ENCODE results near the gene SLC29A4.
"Not testable (repeated sequence)": the region's sequence is repeated elsewhere in the genome, so short reads cannot be mapped to it uniquely, and the experiment has no call there.

The SLC29A4 gene, protein sequence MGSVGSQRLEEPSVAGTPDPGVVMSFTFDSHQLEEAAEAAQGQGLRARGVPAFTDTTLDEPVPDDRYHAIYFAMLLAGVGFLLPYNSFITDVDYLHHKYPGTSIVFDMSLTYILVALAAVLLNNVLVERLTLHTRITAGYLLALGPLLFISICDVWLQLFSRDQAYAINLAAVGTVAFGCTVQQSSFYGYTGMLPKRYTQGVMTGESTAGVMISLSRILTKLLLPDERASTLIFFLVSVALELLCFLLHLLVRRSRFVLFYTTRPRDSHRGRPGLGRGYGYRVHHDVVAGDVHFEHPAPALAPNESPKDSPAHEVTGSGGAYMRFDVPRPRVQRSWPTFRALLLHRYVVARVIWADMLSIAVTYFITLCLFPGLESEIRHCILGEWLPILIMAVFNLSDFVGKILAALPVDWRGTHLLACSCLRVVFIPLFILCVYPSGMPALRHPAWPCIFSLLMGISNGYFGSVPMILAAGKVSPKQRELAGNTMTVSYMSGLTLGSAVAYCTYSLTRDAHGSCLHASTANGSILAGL

DNA sequence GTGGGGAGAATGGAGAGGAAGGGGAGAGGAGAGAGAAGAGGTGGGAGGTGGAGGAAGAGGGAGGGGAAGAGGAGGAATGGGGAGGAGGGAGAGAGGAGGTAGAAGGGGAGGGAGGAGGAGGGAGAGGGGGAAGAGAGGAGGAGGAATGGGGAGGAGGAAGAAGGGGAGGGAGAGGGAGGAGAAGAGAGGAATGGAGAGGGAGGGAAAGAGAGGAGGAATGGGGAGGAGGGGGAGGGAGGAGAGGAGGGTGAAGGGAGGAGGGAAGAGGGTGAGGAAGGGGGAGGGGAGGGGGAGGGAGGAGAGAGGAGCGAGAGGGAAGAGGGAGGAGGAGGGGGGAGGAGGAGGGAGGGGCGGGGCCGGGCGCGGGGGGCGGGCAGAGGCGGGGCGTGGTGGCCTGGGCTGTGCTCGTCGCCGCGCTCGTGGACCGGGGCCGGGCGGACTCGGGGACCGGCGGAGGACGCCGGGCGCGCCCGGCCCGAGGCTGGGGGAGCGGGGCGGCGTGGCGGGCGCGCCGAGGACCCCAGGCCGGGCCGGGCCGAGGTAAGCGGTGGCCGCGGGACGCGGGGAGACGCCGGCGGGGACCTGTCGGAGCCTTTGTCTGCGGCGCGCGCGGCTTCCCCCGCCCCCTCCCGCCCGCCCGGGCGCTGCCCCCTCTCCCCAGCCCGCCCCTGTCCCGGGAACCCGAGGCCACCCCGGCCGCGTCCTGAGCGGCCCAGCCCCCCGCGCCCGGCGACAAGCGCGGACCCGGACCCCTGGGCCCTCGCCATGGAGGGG lies at the start of gene SLC29A4:
TSS of gene SLC29A4 (plus strand) at position 401 of the 774 bp plus-strand sequence. CDS start 4,874 bp downstream, outside the sequence.
- in situ Hi-C loops (cut with MboI; ENCODE audit: low sequenced_read_pairs), result no loop called here

DNA sequence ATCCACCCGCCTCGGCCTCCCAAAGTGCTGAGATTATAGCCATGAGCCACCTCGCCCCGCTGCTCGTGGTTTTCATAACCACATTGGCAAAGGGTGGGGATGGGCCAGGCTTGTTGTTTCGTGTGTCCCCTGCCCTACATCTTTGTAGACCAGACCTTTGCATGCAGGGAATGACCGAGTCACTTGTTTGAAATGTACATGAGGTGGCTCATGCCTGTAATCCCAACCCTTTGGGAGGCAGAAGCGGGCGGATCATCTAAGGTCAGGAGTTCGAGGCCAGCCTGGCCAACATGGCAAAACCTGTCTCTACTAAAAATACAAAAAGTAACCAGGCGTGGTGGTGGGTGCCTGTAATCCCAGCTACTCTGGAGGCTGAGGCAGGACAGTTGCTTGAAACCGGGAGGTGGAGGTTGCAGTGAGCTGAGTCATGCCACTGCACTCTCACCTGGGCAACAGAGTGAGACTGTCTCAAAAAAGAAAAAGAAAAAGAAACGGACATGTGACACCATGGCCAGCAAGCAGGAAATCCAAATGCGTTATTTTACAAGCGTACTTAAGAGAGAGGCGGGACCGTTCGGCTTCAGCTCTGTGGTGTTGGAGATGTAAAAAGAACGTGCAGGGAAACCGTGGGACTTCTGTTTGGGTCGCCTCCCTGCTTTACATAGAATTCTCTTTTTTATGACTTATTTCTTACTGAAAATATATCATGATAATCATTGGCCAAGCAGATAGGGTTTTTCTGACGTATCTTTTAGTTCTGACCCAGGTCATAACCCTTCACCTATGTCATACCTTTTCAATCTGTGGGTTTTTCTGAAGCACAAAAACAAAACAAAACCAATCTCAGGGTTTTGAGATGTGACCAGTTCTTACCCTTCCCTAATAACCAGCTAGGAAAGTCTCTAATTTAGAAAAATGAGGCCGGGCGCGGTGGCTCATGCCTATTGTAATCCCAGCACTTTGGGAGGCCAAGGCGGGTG lies 47.6 kb upstream of the SLC29A4 start:
- in situ Hi-C loops (cut with MboI; ENCODE audit: low sequenced_read_pairs), result loop anchor here (25.0 kb wide), 1 partner anchor 227 kb away; no protein-coding TSS in a partner anchor

DNA sequence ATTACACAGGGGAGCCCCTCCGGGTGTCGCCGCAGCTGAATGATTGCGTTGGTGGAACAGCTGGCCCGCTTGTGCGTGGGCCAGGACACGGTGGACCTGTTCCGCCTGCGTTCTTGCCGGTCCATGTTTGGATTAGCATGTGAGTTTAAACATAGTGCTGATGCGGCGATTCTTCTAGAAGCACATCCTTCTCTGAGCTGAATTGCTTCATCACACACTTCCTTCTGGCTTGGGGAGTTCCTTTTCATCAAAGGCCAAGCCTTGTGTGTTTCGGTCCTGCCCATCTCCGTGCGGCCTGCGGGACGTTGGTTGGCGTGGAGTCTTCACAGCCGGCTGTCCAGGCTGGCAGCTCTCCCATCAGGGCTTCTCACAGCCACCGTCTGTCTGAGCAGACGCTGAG lies 45.5 kb upstream of the SLC29A4 start:
- in situ Hi-C loops (cut with MboI; ENCODE audit: low sequenced_read_pairs), result loop anchor here (25.0 kb wide), 1 partner anchor 225 kb away; no protein-coding TSS in a partner anchor

DNA sequence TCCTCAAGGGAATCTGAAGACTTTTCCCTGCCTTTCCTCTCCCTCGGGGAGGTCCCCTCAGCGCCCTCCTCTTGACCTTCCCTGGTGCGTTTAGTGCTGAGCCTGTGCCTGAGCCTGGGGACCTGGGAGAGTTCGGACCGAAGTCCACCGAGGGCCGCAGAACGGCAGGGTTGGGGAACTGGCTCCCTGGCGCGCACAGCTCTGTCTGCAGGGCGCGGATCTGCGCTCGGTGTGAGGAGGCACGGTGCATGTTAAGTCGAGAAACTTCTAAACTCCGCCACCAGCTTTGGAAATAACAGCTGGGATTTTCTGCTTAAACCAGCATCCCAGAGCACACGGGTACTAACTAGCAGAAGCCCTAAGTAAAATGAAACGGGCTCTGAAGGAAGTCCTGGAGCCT lies 44.2 kb upstream of the SLC29A4 start:
- in situ Hi-C loops (cut with MboI; ENCODE audit: low sequenced_read_pairs), result loop anchor here (25.0 kb wide), 1 partner anchor 224 kb away; no protein-coding TSS in a partner anchor

DNA sequence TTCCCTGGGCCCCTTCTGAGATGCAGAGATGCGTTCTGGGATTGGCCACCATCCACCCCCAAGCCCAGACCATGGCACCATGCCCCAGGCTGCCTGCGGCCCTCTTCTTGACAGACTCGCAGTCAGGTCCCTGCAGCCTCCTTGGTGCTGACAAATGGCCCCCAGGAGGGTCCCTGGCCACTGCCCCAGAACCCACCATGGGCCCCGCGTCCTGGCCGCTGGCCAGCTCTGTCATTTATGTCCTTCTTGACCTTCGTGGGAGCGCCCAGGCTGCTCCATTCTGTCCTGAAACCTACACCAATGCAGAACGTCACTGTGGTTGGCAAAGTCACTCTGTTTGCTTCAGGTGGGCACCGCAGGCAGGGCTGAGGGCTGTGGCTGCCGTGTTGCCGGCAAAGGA lies 39.5 kb upstream of the SLC29A4 start:
- in situ Hi-C loops (cut with MboI; ENCODE audit: low sequenced_read_pairs), result loop anchor here (25.0 kb wide), 1 partner anchor 219 kb away; no protein-coding TSS in a partner anchor

DNA sequence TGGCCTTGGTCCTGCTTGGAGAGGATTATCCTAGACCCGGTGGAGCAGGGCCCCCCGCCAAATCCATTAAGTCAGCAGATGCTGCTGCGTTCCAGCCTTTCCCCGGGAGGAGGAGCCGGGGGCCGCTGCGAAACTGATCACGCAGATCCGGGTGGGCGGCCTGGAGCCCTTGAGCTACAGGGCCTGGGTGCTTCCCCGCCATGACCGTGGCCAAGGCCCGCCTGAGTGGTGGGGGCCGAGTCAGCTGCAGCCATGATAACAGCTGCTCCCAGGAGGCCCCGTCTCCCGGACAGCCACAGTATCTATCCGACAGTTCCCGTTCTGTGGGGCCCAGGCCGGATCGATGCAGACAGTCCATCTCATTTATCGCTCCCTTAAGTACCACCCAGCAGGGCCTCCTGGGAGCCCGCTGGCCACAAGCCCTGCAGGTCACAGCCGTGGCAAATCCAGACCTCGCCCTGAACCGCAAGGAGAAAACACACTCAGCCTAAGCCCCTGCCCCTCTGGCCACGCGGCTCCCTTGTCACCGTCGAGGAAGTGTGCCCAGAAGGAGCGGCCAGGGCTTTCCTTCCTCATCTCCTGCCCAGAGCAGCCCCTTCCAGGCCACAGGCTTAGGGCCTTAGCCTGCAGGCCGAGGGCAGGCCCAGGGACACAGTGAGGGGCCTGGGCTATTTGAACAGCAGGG lies 34.4 kb upstream of the SLC29A4 start:
- in situ Hi-C loops (cut with MboI; ENCODE audit: low sequenced_read_pairs), result loop anchor here (25.0 kb wide), 1 partner anchor 214 kb away; no protein-coding TSS in a partner anchor

DNA sequence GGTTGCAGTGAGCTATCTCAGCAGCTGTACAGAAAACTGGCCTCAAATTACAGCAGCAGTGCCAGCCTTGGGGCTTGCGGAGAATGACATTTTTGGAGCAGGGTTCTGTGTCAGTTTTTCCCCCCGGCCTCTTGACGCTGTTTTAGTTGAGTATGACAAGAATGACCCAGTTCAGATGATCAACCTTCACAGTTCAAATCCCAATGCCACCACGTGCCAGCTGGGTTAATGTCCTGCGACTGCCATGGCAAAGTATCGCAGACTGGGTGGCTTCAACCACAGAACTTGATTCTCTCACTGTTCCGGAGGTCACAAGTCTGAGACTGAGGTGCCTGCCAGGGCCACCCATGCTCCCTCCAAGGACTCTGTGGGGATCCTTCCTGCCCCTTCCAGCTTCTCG lies 32.0 kb upstream of the SLC29A4 start:
- in situ Hi-C loops (cut with MboI; ENCODE audit: low sequenced_read_pairs), result not testable (repeated sequence)

DNA sequence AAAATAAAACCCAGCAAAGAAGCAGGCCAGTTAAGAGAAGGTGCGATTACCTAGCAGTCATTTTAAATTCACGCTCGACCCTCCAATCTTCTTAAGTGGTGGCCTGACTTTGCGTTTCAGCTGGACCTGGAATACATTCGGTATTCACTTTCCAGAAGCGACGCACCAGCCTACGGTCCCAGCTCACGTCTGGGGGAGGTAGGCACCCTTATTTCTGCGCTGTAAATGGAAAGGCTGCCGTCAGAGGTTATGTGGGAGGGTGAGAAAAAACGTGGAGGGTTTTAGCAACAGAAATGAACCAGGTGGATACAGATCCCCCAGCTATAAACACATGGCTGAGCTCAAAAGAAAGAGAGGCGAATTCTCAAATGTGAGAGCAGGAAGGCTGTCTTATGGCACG lies 29.2 kb upstream of the SLC29A4 start:
- in situ Hi-C loops (cut with MboI; ENCODE audit: low sequenced_read_pairs), result not testable (repeated sequence)

DNA sequence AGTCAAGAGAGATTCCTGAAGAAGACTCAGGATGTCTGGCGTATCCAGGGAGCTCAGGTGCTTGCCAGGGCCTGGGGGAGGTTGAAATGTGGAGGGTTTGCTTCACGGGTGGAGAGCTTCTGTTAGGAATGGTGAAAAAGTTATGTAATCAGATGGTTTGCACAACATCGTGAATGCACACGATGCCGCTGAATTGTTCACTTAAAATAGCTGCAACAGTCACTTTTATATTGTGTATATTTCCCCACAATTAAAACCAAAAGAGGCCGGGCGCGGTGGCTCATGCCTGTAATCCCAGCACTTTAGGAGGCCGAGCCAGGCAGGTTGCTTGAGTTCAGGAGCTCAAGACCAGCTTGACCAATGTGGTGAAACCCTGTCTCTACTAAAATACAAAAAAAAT lies 28.4 kb upstream of the SLC29A4 start:
- in situ Hi-C loops (cut with MboI; ENCODE audit: low sequenced_read_pairs), result not testable (repeated sequence)

DNA sequence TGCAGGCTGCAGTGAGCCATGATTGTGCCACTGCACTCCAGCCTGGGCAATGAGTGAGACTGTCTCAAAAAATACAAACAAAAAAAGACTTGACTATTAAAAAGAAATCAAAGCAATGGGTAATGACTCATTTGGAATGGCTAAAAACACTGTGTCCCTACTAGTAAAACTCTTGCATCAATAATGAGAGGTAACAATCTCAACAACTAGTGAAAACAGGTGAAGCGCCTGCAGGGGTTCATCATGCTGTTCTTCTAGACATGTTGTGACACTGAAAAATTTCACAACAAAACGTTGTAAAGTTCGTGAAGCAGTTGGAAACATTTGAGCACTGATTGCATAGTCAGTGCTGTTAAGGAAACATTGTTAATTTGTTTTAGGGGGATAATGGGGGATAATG lies 26.9 kb upstream of the SLC29A4 start:
- in situ Hi-C loops (cut with MboI; ENCODE audit: low sequenced_read_pairs), result no loop called here

DNA sequence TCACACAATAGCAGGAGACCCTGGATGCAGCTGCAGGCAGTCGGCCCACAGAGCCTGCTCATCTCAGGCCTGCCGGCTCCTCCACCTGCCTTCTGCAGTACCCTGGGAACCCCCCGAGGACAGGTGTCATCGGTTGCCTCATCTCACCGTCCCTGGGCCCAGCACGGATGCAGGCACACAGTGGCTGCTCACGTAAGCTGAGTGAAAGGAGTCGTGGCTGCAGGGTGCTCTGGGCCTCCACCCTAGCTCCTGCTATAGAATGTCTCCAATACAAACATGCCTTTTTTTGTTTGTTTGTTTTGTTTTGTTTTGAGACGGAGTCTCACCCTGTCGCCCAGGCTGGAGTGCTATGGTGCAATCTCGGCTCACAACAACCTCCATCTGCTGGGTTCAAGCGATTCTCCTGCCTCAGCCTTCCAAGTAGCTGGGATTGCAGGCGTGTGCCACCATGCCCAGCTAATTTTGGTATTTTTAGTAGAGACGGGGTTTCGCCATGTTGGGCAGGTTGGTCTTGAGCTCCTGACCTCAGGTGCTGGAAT lies 22.1 kb upstream of the SLC29A4 start:
- in situ Hi-C loops (cut with MboI; ENCODE audit: low sequenced_read_pairs), result not testable (repeated sequence)

DNA sequence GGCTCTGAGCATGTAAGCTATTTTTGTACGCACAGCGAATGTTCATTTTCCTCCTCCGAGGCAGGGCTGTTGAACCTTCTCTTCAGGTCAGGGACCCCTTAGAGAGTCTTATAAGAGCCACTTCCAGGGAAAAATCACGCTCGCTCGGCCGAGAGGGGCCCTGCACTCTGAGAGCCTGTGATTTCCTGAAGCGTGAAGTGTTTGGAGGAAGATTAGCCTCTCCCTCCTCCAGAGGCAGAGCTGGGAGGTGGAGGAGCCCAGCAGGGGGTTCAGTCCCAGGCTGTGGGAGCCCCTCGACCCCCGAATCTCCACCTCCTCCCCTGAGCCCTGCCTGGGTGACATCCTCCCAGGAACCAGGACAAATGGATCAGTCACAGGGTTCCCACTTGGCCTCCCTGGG lies 19.7 kb upstream of the SLC29A4 start:
- in situ Hi-C loops (cut with MboI; ENCODE audit: low sequenced_read_pairs), result not testable (repeated sequence)

DNA sequence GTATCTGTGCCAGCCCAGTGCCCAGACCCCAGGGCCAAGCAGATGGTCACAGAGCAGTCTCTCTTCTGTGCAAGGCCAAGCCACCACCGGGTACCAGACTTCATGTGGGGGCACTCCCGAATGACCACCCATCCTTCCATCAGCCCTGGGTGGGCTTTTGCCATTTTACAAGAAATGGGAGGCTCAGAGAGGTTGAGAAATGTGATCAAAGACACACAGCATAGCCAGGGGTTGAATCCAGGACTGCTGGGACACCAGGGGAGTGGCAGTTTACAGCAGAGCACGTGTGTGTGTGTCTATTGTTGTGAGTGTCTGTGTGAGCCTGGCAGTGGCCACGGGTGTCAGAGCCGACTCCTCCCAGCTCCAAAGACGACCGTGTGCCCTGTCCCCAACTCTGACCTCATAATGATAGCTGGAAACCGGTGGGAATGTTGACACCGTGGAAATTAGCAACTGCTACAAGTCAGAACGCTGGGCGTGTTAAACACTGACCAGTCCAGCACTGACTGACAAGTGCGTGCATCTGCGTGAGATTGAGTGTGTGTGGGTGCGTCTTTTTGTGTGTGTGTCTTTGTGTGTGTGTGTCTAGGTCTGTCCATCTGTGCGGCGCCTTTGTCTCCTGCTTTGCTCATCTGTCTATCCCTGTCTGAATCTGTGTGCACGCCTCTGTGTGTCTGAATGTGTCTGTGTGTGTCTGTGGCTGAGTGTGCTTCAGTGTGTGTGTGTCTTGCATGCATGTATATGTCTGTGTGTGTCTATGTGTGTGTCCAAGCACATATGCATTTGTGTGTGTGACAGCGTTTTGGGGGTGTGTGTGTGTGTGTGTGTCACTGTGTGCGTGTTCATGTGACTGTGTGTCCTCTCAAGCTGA lies 17.2 kb upstream of the SLC29A4 start:
- in situ Hi-C loops (cut with MboI; ENCODE audit: low sequenced_read_pairs), result no loop called here

DNA sequence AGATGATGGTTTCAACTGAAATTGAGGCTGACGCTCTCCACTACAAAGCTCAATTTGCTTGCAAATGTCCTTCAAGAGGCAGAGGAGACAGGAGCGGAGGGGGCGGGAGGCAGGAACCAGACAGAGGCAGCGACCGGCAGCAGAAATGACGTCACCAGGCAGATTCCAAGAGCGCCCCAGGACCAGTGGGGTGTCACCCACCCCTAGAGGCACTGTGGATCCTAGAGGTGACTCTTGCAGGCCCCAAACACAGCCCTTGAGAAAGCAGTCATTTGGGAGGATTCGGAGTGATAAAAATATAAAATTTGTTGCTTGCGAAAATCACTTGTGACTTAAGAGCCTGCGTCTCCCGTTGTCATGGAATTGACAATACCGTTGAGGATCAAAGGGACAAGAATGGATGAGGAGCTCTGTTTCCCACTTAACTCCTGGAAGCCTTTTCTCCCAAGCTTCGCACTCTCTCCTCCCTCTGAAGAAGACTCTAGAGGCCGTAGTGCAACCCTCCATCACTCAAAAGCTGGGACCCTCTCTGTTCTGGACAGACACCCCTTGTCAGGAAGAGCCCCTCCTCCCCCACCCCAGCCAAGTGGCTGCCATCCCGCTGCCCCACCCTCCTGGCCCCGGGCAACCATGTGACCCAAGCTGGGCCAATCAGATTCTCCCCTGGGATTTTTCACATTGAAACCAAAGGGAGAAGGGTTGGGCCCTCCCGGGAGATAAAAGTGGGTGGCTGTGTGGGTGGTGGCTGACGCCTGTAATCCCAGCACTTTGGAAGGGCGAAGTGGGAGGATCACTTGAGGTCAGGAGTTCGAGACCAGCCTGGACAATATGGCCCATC lies 16.3 kb upstream of the SLC29A4 start:
- in situ Hi-C loops (cut with MboI; ENCODE audit: low sequenced_read_pairs), result no loop called here

DNA sequence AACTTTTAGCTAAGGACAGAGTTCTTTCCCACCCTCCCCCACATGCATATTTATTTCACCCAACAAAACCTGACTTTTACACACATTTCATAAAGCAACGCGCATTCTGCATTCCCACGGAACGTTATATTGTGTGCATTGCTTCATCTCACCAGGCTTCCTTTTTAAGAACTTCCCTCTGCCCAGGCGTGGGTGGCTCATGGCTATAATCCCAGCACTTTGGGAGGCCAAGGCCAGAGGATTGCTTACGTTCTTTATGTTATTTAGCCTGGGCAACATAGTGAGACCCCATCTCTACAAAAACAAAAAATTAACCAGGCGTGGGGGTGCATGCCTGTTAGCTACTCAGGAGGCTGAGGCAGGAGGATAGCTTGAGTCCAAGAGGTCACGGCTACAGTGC lies 14.9 kb upstream of the SLC29A4 start:
- in situ Hi-C loops (cut with MboI; ENCODE audit: low sequenced_read_pairs), result not testable (repeated sequence)

DNA sequence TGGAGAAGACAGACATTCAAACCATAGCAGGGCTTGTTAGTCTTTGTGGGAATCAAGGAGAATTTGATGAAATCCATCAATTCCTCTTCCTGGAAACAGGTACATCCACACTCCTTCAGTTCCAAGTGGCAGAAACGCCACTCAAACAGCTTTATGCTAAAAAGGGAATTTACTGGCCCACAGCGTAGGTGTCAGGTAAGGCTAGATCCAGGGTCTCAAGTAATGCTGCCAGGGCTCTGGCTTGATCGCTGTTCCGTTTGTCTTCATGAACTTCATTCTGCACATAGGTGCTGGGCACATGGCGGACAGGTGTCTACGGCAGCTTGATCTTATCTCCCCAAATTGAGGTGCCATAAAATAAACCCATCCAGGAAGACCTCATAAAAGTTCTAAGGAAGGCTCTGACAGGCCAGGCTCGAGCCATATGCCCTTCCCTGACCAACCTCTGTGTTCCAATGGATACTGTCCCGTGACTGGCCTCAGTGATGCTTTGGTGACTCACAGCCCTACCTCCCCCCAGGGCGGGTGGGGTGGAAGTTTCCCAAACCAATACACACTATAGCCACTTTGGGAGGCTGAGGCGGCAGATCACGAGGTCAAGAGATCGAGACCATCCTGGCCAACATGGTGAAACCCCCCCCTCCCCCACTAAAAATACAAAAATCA lies 12.6 kb upstream of the SLC29A4 start:
- in situ Hi-C loops (cut with MboI; ENCODE audit: low sequenced_read_pairs), result not testable (repeated sequence)

DNA sequence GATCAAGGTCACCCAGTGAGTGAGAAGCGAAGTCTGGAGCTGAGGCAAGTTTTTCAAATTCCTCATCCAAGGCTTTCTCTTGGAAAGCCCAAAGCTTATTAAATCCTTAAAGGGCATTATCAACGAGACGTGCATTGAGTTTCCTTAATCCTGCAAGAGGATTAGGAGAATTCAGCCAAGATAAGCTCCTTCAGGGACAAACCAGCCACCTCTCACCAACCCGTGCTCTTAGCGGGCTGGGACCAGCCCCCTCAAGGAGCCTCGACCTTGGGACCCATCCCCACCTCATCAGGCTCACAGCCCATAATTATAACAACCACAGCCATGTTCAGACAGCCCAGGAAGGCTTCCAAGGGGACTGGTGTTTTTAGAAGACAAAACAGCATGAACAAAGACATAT lies 12.0 kb upstream of the SLC29A4 start:
- in situ Hi-C loops (cut with MboI; ENCODE audit: low sequenced_read_pairs), result no loop called here

Measured in HL-60/S4 treated with retinoic acid at 250 ng/mL for 4 days and 3 days (cell line).